OCI-LY7 (cell line): ENCODE measurements around the gene F11. TPM values are rescaled to one million over a fixed set of nuclear protein-coding genes. Genes with fewer than 3 reads are reported as not detected.

Source experiments
- BruUV-seq: library from RNA; stranded (reverse); fragments of 400-500 nt; replicated peaks from 2 replicates; lab custom pipeline; 2021; lab: Mats Ljungman, UMichigan
- CTCF ChIA-PET: fragments of 300-600 bp; sonication (Branson Sonifier 250); formaldehyde crosslinking; loops from one replicate; lab custom pipeline; 2022; ENCODE audit warnings: antibody characterized with exemption; ENCODE audit not compliant: unreplicated experiment; lab: Charles Lee
- POLR2A ChIA-PET: fragments of 300-600 bp; sonication (Branson Sonifier 250); formaldehyde crosslinking; loops from one replicate; lab custom pipeline; 2022; ENCODE audit warnings: antibody characterized with exemption; lab: Charles Lee
- DNase-seq: peaks from one replicate; pipeline ENCODE4 v3.0.0-alpha.2; 2015; ENCODE audit warnings: low spot score
- H2AFZ ChIP-seq: fragments of 200-600 bp; sonication (generic), shearing (Covaris generic); 2 replicates; pipeline ENCODE4 v1.6.1; 2014; ENCODE audit warnings: mild to moderate bottlenecking, antibody characterized with exemption, low read length, moderate library complexity
- H3K27ac ChIP-seq: fragments of 200-600 bp; sonication (generic); 2 replicates; pipeline ENCODE4 v1.5.1; 2014; ENCODE audit warnings: mixed run types, low read depth, mild to moderate bottlenecking, moderate library complexity, low read length, inconsistent platforms; ENCODE audit not compliant: poor library complexity, severe bottlenecking
- H3K36me3 ChIP-seq: fragments of 200-600 bp; sonication (generic); 2 replicates; pipeline ENCODE4 v1.6.1; 2014; ENCODE audit warnings: mild to moderate bottlenecking, antibody characterized with exemption, low read length, moderate library complexity, mixed read lengths; ENCODE audit not compliant: insufficient read depth
- H3K4me1 ChIP-seq: fragments of 200-600 bp; sonication (generic); 2 replicates; pipeline ENCODE4 v1.5.1; 2014; ENCODE audit warnings: mild to moderate bottlenecking, low read length; ENCODE audit not compliant: insufficient read depth, poor library complexity, severe bottlenecking
- H3K4me2 ChIP-seq: fragments of 200-600 bp; sonication (generic); 2 replicates; pipeline ENCODE4 v1.6.1; 2014; ENCODE audit warnings: mild to moderate bottlenecking, low read length
- H3K4me3 ChIP-seq: fragments of 200-600 bp; sonication (generic); 2 replicates; pipeline ENCODE4 v1.5.1; 2014; ENCODE audit warnings: mild to moderate bottlenecking, low read depth, low read length; ENCODE audit not compliant: poor library complexity, severe bottlenecking
- H3K79me2 ChIP-seq: fragments of 200-600 bp; sonication (generic); 2 replicates; pipeline ENCODE4 v1.6.1; 2016; ENCODE audit warnings: low read depth, mild to moderate bottlenecking, low read length, moderate library complexity, mixed read lengths; ENCODE audit not compliant: insufficient read depth
- H3K9me2 ChIP-seq: fragments of 200-600 bp; sonication (generic); 2 replicates; pipeline ENCODE4 v1.6.1; 2016; ENCODE audit warnings: mild to moderate bottlenecking, low read length, mixed read lengths; ENCODE audit not compliant: insufficient read depth
- H3K9me3 ChIP-seq: fragments of 200-600 bp; sonication (generic); 2 replicates; pipeline ENCODE4 v1.6.1; 2014; ENCODE audit warnings: mild to moderate bottlenecking, mixed run types, low read length, mixed read lengths
- H4K20me1 ChIP-seq: fragments of 200-600 bp; sonication (generic); 2 replicates; pipeline ENCODE4 v1.6.1; 2014; ENCODE audit warnings: mild to moderate bottlenecking, antibody characterized with exemption, low read length, moderate library complexity, mixed read lengths; ENCODE audit not compliant: insufficient read depth
- EZH2phosphoT487 ChIP-seq: fragments of 200-600 bp; sonication (generic); IDR thresholded peaks from 2 replicates; pipeline ENCODE4 v1.6.1; 2018; ENCODE audit warnings: low read depth, borderline replicate concordance, mild to moderate bottlenecking, mixed run types, antibody characterized with exemption, low read length, moderate library complexity, mixed read lengths
- intact Hi-C: fragments of 100-400 bp; cut with micrococcal nuclease; formaldehyde crosslinking; loops from one replicate; pipeline ENCODE4 v1.10.0; 2022; ENCODE audit not compliant: unreplicated experiment
- total RNA-seq, 2 experiments: library from RNA; depleted of rRNA in 1 of 2; stranded (reverse); fragments of >200 nt in 1 of 2; shearing (Covaris generic) in 1 of 2; gene quantifications; 2 replicates each; pipeline ENCODE4 v1.2.3, GENCODE V29; 2014 to 2022
- TF ChIP-seq, protein P1 (sequence below): fragments of 200-600 bp; sonication (generic); conservative IDR thresholded peaks from 2 replicates; pipeline ENCODE4 v1.5.1; 2014; ENCODE audit warnings: mild to moderate bottlenecking, antibody characterized with exemption, low read length, moderate library complexity, mixed read lengths

The F11 gene
- total RNA-seq, 2 experiments from 2014 or later = not detected

DNA sequence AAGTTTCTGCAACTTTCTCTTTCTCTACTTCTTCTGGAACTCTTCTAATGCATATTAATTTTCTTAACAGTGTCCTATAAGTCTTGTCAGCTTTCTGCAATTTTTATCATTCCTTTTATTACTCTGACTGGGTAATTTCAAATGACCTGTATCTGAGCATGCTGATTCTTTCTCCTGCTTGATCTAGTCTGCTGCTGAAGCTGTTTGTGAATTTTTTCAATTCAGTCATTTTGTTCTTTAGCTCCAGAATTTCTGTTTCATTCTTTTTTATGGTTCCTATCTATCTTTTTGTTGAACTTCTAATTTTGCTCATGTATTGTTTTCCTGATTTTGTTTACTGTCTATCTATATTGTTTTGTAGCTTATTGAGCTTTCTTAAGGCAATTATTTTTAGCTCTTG, 40.1 kb upstream of the F11 start:
- Histone ChIP-seq H3K79me2 (no peaks in the 10 kb centered on the region), H3K36me3 (no peaks in the 10 kb centered on the region), H3K4me2 (no peak overlapping the region), H3K9me3 (0 out of 2 replicates have a peak, but pooled peaks cover 6% of the 10 kb centered on the region), H3K4me1 (no peaks in the 10 kb centered on the region), H2AFZ (no peak overlapping the region), H4K20me1 (no peaks in the 10 kb centered on the region), H3K4me3 (no peak overlapping the region), H3K27ac (no peak overlapping the region), H3K9me2 (no peaks in the 10 kb centered on the region)
- POLR2A ChIA-PET = interaction anchor here (0.5 kb wide), 1 partner anchor 233 kb away, joined by 3 read pairs; no protein-coding TSS in a partner anchor
- DNase-seq = no peak
- CTCF ChIA-PET = no interaction called here
- BruUV-seq = no TSS peak
- TF ChIP-seq EZH2phosphoT487 = no peak
- TF ChIP-seq, protein P1, sequence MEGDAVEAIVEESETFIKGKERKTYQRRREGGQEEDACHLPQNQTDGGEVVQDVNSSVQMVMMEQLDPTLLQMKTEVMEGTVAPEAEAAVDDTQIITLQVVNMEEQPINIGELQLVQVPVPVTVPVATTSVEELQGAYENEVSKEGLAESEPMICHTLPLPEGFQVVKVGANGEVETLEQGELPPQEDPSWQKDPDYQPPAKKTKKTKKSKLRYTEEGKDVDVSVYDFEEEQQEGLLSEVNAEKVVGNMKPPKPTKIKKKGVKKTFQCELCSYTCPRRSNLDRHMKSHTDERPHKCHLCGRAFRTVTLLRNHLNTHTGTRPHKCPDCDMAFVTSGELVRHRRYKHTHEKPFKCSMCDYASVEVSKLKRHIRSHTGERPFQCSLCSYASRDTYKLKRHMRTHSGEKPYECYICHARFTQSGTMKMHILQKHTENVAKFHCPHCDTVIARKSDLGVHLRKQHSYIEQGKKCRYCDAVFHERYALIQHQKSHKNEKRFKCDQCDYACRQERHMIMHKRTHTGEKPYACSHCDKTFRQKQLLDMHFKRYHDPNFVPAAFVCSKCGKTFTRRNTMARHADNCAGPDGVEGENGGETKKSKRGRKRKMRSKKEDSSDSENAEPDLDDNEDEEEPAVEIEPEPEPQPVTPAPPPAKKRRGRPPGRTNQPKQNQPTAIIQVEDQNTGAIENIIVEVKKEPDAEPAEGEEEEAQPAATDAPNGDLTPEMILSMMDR = no peak
- intact Hi-C loops = no loop called here

DNA sequence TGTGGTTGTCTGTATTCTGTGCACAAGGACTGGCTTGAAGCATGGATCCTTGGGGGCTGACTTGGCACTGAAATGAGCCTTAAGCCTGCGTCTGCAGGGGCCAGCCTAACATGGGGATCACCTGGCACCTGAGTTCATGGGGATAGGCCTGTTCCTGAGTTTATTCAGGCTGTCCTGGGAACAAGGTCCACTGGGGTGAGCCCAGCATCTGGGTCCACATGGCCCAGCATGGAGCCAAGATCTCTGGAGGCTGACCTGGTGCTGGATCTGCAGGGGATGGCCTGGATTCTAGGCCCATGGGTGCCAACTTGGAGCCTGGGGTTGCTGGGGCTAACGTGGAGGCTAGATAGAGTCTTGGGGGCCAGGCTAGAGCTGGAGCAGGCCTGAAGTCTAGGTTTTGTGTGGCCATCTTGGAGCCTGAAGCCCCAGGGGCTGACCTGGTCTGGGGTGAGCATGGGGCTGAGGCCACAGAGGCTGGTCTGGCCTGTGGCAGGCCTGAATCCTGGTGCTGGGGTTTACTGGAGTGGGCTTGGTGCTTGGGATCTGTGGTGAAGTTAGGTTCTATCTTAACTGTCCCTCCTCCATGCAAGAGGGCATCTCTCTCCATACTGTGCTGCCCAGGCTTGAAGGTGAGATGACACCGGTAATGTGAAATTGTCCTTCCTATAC, 39.3 kb upstream of the F11 start:
- BruUV-seq = no TSS peak
- Histone ChIP-seq H3K79me2 (no peaks in the 10 kb centered on the region), H2AFZ (no peak overlapping the region), H3K4me2 (no peak overlapping the region), H3K9me2 (no peaks in the 10 kb centered on the region), H3K9me3 (0 out of 2 replicates have a peak, but pooled peaks cover 6% of the 10 kb centered on the region), H3K27ac (no peak overlapping the region), H3K4me1 (no peaks in the 10 kb centered on the region), H3K4me3 (no peak overlapping the region), H4K20me1 (no peaks in the 10 kb centered on the region), H3K36me3 (no peaks in the 10 kb centered on the region)
- ChIA-PET POLR2A (no interaction called here), CTCF (no interaction called here)
- intact Hi-C loops = no loop called here
- TF ChIP-seq, protein P1 = no peak
- no peak for TF ChIP-seq EZH2phosphoT487
- no peak for DNase-seq

DNA sequence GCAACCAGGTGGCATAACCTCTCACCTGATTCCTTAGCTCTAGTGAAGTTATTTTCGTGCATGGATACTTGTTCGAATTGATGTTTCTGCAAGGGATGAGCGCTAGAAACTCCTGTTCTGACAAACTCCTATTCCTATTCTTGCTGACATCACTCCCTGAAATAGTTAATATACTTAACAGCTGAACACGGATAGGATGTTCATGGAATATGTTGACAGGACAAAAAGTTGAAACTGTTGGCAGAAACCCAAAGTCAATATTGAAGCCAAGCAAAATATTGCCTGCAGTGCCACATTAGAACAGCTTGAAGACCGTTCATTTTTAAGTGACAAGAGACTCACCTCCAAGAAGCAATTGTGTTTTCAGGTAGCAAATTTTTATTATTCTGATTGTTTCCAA, 38.8 kb upstream of the F11 start, which contains the start of gene KLKB1:
Gene KLKB1, plus strand, starts transcription at position 287 of the 400 bp plus-strand sequence. CDS start 689 bp downstream, outside the sequence.
- DNase-seq = no peak
- H2AFZ ChIP-seq = no peak within 1 kb of the TSS
- H4K20me1 ChIP-seq = no peaks in the 10 kb centered on the region
- H3K79me2 ChIP-seq = no peaks in the 10 kb centered on the region
- ChIA-PET CTCF (no interaction called here), POLR2A (no interaction called here)
- no peak within 1 kb of the TSS for H3K27ac ChIP-seq
- H3K4me1 ChIP-seq = no peaks in the 10 kb centered on the region
- no TSS peak for BruUV-seq
- H3K9me3 ChIP-seq = 0 out of 2 replicates have a peak, but pooled peaks cover 6% of the 10 kb centered on the region
- H3K4me2 ChIP-seq = no peak within 1 kb of the TSS
- TF ChIP-seq, protein P1 = no peak
- no peak for TF ChIP-seq EZH2phosphoT487
- H3K9me2 ChIP-seq = no peaks in the 10 kb centered on the region
- H3K36me3 ChIP-seq = no peaks in the 10 kb centered on the region
- intact Hi-C loops = no loop called here
- H3K4me3 ChIP-seq = no peak within 1 kb of the TSS
